ENCODE results near the gene TIAM2. TPM values are rescaled to one million over a fixed set of nuclear protein-coding genes. Genes with fewer than 3 reads are reported as not detected.

The TIAM2 gene
- polyA plus RNA-seq, 3 donors = 16.8 to 19.2 (median 19.0) TPM

DNA sequence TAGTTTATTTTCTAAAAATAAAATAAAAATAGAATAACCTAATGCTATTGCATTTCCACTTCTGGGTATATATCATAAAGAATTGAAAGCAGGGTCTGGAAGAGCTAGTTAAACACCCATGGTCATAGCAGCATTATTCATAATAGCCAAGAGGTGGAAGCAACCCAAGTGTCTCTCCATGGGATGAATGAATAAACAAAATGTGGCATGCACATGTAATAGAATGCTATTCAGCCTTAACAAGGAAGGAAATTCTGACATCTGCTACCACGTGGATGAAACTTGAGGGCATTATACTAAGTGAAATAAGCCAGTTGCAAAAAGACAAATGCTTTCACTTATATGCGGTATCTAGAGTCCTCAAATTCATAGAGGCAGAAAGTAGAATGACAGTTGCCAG, 130.8 kb downstream of the TIAM2 start:
- no peak for DNase-seq

GRCh38 chr6:155126727-155127439, 131.8 kb downstream of the TIAM2 start:
- DNase-seq = peak; percentile 51

DNA sequence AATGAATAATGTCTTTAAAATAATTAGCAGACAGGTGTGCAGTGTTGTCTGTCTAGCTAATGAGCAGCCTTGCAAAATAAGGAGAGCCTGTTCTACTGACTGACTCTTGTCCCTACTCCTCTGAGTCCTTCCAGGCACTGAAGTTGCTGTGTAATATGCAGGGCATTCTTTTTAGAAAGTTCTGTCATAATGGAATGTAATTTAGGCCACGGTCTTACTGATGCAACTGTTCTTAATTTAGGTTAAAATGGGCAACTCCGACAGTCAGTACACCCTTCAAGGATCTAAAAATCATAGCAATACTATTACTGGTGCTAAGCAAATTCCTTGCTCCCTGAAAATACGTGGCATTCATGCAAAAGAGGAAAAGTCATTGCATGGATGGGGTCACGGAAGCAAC, 133.9 kb downstream of the TIAM2 start:
- no peak for DNase-seq

DNA sequence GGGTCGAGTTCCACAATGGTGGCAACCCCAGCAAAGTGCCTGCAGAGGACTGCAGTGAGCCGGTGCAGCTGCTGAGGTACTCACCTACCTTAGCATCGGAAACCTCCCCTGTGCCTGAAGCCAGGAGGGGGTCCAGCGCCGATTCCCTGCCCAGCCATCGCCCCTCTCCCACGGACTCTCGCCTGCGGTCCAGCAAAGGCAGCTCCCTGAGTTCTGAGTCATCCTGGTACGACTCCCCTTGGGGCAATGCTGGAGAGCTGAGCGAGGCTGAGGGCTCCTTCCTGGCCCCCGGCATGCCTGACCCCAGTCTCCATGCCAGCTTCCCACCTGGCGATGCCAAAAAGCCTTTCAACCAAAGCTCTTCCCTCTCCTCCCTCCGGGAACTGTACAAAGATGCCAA, 134.6 kb downstream of the TIAM2 start:
- no peak for DNase-seq

DNA sequence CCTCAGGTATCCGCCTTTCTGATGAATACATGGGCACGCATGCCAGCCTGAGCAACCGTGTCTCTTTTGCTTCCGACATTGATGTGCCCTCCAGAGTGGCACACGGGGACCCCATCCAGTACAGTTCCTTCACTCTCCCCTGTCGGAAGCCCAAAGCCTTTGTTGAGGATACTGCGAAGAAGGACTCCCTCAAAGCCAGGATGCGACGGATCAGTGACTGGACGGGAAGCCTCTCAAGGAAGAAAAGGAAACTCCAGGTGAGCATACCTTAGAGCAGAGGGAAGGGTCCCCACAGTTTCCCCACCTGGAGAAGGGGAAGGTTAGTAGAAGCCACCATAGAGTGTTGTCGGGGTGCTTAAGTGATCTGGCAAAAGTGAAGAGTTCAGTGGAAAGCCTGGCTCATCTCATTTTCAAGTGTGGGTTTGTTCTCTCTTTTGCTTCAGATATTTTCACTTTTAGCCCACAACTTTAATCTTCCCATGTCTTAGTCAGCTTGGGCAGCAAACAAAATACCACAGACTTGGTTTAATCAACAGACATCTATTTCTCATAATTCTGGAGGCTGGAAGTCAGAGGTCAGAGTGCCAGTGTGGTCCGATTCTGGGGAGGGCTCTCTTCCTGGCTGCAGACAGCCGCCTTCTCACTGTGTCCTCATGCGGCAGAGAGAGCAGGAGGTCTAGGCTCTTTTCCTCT, 135.2 kb downstream of the TIAM2 start:
- no peak for DNase-seq

GRCh38 chr6:155132617-155133016, 137.5 kb downstream of the TIAM2 start:
- DNase-seq = no peak

DNA sequence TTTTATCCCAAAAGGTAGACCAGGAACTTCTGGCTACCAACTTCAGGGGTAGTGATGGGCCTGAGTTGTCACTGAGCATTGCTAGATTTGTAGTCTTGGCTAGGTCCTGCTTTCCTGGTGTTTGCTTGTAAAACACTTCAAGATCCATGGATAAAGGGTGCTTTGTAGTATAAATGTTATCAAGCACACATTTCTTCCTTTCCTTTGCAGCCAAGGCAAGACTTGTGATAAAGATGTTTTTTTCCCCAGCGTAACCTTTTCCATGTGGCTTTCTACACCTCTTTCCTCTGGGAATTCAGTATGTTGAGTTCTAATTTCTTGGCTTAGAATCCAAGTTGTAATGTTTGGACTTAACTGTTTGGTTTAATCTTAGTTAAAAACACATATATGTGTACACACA, 145.9 kb downstream of the TIAM2 start:
- no peak for DNase-seq

DNA sequence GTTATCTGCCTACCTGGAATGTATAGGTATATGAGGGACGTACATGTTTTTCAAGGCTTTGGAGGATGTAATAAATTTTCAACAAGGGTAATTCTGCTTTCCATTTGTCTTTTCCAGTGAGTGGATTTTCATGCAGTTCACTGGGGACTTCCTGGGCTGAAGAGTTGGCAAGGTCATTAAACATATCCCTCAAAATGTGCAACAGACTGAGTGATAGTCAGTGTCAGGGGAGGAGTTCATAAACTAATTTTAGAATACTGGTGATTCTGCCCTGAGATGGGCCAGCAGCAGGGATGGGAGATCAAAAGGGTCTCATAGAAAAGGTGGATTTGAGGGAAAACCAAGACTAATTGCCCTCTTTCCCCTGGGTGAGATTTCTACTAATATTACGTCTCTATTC, 146.4 kb downstream of the TIAM2 start:
- DNase-seq = no peak

DNA sequence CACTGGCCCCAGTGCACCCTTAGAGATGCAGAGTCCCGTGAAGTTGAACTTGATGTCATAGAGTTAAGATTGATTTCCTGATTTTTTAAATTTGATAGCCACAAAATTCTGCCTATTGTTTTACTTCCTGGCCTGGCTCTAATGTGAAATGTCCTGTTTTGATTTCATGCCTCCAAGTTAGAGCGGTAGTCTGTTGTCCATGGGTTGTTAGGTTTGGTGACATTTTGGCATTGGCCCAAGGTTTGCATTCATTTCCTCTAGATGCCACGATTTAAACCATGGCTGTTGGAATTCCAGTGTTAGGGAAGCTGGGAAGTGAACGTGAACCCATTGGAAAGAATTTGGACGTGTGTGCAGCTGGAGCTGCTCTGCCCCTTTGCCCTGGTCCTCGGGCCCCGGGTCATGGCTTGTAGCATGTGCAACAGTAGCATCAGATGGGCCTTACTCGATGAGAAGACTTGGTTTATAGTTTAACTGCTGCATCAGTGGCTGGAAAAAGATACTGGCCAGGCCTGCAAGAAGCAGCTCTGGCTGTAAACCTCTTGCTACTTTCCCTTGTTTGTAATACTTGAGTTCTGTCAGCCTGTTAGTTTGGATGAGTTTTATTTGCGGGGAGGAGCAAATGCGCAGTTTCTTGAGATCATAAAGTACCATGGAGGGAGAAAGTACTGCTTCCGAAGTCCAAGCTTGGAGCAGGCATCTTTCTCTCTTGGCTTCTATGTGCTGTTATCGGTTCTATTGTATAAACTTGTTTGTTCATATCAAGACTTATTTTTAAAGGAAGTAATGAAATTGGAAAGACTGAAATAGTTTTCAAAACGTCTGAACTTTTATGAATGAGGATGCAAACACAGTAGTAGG, 147.3 kb downstream of the TIAM2 start:
- no peak for DNase-seq

- no peak for DNase-seq
These were observed 148.0 kb downstream of the TIAM2 start for GRCh38 chr6:155143029-155143577.

GRCh38 chr6:155143578-155144106, 148.5 kb downstream of the TIAM2 start:
- DNase-seq = no peak

GRCh38 chr6:155146205-155146604, 151.1 kb downstream of the TIAM2 start:
- DNase-seq = no peak

DNA sequence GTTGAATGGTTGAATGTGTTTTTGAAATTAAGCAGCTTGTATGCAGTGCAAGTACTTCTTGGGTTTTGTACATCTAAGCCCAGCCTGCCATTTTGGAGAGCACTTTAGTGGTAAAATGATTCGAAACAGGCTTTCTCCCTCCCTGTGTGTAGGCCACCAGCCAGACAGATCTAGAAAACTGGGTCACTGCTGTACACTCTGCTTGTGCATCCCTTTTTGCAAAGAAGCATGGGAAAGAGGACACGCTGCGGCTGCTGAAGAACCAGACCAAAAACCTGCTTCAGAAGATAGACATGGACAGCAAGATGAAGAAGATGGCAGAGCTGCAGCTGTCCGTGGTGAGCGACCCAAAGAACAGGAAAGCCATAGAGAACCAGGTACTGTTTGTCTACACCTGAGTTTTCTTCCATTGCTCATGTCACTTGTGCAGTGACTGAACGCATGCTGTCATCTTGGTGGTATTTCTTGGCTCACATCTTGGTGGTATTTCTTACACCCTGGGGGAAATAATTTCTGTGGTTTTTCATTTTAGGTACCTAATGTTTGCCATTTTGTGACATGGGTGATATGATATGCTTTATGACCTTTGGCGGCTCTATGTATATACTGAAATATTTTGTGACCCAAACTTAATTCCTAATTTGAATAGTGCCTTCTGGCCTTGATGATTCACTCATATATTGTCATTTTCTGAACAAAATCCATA, 153.0 kb downstream of the TIAM2 start:
- no peak for DNase-seq

GRCh38 chr6:155150967-155151671, 156.0 kb downstream of the TIAM2 start:
- DNase-seq = no peak

GRCh38 chr6:155152211-155153076, 157.3 kb downstream of the TIAM2 start:
- no peak for DNase-seq

DNA sequence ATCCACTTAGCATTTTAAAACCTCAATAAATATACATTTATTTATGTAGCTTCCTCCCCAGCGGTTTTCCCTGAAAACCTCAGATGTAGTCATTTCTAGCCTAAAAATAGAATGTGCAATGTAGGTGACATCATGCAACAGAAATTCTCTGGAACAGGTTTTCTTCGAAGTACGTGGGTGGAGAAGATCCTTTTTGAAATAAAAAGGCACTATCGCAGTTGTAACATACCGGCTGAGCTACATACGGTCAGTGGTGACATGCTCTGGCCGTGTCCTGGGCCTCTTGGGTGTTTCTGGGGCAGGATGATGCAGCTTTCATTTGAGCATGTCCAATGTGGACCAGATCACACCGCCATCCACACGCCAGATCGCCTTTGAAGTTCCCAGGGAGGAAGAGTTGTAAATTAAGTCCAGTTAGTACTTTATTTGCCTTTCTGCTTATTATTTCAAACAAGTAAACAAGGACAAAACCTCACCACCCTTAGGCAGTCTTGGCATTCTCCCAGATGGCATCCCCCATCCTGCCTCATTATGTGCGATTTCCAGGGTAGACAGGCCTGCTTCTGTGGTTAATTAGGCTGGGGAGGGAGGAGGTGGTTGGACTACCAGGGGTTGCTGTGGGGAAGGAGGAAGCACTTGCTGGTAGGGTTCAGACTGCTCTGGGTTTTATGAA, 159.2 kb downstream of the TIAM2 start:
- peak; percentile 40 for DNase-seq

DNA sequence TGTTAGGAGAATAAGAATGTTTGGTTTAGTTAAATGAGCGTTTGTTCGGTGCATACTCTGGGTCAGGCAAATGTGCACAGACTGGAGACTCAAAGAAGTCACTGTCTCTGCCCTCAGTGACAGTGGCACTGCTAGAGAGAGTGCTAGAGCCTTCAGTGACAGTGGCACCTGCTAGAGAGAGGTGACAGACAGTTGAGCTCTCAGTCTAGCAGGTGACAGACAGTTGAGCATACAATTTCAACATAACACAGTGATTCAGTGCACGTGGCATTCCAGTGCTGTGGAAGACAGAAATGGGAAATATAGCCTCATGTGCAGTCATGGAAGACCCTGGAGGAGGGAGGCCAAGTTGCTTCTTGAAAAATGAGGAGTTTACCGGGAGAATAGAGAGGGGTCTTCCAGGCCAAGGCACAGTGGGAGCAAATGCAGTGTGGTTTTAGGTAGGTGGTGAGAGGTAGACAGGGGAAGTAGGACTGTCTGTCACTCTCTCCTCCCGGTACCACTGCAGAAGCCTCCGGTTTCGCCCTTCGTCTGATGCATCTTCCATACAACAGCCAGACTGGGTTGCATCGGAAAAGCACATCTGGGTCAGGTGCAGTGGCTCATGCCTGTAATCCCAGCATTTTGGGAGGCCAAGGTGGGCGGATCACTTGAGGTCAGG, 160.8 kb downstream of the TIAM2 start:
- DNase-seq = no peak

DNA sequence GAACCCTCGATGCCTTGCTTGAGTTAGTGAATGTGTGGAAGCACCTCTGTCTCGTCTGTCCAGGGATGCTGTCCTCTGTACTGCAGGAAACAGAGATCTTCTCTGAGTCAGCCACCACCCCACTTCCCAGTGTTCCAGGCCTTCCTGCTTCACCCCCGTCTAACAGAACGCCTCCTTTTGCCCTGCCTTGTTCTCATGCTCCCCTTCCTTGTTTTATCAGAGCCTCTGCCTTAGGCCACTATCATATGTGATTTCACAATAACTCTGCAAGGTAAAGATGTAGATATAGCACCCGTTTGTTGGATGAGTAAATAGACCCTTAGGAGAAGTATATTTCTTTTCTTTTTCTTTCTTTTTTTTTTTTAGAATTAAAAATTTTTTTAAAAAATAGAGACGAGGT, 162.0 kb downstream of the TIAM2 start:
- DNase-seq = no peak

Data from renal pelvis (tissue), 4 donors.